Neural progenitor cell (in vitro differentiated cells): ENCODE results near the gene CDK5RAP2.

Experiments used
- EZH2 ChIP-seq: fragments of 200-600 bp; sonication (generic); IDR thresholded peaks from 2 replicates; pipeline ENCODE4 v1.6.1; 2017; ENCODE audit warnings: antibody characterized with exemption, mild to moderate bottlenecking, moderate library complexity
- TF ChIP-seq, protein P1 (sequence below): fragments of 200-600 bp; sonication (generic); IDR thresholded peaks from 2 replicates; pipeline ENCODE4 v1.5.1; 2017; ENCODE audit warnings: antibody characterized with exemption, mild to moderate bottlenecking

DNA sequence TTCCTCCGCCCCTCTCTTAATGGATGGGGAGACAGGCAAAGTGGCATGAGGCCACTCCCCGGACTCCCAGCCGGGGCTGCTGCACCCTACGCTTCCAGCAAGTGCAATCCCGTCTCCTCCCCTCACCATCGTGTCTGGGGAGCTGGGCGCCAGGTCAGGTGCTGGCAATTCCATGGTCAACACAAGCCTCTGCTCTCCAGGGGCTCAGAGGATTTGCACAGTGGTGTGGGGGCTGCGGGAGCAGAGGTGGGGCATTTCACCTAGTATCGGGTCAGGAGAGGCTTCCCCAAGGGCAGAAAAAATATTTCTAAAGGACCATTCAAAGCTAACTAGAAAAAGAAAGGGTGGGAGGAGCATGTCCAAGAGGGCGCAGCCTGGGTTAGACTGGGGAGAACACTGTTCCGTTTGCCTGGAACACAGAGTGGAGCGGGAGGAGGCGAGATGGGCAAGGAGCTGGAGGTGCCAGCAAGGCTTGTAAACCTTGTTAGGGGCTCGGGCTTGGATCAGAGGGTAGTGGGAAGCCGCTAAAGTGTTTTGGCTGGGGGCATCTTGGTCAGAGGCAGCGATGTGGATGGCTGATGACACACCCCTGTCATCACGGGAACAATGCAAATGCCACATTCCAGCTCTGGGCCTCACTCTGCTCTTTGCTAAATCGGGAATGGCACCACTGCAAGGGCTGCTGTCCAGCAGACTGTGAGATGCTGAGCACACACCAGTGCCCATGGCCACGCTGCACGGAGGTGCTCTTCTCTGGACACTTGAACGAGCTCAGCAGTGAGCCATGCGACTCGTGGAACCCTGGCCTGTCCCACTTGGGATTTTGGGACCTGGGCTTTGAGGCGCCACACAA is 191.7 kb downstream of the CDK5RAP2 start:
- TF ChIP-seq, protein P1, sequence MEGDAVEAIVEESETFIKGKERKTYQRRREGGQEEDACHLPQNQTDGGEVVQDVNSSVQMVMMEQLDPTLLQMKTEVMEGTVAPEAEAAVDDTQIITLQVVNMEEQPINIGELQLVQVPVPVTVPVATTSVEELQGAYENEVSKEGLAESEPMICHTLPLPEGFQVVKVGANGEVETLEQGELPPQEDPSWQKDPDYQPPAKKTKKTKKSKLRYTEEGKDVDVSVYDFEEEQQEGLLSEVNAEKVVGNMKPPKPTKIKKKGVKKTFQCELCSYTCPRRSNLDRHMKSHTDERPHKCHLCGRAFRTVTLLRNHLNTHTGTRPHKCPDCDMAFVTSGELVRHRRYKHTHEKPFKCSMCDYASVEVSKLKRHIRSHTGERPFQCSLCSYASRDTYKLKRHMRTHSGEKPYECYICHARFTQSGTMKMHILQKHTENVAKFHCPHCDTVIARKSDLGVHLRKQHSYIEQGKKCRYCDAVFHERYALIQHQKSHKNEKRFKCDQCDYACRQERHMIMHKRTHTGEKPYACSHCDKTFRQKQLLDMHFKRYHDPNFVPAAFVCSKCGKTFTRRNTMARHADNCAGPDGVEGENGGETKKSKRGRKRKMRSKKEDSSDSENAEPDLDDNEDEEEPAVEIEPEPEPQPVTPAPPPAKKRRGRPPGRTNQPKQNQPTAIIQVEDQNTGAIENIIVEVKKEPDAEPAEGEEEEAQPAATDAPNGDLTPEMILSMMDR = no peak
- no peak for TF ChIP-seq EZH2
